NCI-H1694 (cell line): Measurements from ENCODE around the gene TCAP.

Experiments used
- DNase-seq: peaks from one replicate; lab custom pipeline; 2025; lab: John Stamatoyannopoulos, UW

The TCAP gene, protein sequence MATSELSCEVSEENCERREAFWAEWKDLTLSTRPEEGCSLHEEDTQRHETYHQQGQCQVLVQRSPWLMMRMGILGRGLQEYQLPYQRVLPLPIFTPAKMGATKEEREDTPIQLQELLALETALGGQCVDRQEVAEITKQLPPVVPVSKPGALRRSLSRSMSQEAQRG

DNA sequence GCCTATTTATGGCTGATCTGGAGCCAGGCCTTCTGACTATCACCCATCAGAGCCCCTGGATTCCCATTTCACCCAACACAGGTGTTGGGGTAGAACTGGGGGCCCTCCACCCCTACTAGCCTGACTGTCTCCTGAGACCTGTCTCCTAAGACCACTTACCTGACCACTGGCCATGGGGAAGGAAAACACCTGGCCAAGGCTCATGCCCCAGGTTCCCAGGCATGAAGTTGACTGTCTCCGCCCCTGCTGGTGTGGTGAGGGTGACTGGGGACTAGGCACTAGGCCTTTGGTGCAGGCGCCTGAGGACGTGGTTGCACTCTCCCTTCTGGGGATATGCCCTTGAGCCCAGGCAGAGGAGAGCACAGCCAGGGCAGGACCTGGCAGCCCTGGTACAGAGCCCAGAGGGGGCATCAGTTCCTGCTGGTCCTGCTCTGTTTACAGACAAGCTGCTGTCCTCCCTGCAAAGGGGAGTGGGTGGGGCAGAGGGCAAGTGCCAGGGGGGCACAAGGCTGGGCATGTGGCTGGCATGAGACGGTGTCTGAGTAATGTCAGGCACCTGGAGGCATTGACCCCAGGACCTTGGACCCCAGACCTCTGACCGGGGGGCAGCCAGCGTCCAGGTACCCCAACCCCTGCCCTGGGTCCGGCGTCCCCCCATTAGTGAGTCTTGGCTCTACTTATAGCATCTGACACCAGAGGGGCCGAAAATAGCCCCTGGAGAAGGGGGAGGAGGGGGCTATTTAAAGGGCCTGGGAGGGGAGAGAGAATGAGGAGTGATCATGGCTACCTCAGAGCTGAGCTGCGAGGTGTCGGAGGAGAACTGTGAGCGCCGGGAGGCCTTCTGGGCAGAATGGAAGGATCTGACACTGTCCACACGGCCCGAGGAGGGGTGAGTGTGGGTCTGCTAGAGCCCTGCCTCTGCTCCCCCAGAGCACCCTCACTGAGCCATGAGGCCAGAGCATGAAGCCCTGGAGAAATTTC lies at the start of gene TCAP:
TCAP (plus strand) TSS at position 769 of the 981 bp plus-strand sequence; CDS start at position 780, 11 bp downstream.
- DNase-seq = no peak

DNA sequence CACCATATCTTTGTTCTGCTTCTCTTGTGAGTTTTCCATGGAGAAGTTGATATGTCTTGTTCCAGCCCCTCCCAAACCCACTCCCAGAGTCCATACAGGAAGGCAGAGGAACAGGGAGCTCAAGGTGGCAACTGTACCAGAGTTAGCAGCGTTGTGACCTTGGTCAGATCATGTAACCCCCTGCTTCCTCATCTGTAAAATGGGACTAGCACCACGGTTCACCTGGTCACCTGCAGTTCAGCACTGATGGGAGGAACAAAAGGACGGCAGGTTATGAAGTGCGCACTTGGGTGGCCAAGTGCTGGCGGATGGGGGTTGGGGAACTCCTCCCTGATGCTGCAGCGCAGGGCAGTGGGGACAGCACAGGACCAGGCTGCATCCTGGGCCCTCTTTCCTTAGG lies 49.7 kb upstream of the TCAP start:
- DNase-seq = no peak

DNA sequence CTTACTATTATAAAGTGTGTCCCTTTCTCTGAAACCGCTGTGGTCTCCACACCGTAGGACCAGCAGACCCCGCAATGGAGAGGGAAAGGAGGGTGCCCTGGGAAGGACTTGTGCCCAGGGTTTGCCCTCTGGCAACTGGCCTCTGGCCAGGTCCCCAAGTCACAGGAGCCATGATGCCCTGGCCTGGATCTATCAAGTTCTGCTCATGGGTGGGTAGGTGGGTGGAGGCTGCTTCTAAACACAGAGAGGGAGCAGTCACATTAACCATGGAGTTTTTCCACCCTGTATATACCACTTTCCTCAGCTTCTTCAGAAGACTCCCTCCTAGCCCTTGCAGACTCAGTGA lies 48.1 kb upstream of the TCAP start:
- no peak for DNase-seq

DNA sequence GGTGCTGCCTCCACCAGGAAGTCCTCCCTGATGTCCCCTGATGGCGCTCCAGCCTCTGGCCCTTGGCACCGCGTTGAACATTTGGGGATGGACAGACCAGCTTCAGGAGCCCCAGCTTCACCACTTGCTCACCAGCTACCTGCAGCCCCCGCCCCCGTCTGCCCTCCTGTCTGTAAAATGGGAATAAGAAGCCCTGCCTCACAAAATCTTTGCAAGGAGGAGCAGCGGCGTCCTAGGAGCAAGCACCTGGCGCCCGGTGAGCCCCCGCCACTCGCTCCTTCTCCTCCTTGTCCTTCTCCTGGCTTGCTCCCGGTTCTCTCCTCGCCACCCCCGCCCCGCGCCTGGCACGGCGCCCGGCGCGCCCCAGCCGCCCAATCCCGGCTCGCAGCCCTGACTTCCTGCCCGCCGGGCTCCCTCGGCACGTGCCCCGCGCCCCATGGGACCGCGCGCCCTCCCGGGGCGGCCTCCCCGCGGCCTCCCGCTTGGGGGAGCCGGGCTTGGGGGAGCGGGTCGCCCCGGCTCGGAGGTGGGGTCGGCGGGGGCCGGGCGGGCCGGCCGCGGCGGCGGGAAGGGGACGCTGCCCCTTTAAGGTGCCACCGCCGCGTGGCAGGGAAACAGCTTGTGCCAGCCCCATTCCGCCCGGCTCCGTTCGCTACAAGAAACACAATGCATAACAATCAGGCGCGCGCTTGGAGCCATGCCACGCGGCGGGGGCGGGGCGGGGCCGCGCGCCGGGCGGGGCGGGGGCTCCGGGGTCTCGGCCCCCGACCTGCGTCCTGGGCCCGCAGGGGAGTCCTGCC lies 47.5 kb upstream of the TCAP start:
- peak; percentile 47 for DNase-seq

DNA sequence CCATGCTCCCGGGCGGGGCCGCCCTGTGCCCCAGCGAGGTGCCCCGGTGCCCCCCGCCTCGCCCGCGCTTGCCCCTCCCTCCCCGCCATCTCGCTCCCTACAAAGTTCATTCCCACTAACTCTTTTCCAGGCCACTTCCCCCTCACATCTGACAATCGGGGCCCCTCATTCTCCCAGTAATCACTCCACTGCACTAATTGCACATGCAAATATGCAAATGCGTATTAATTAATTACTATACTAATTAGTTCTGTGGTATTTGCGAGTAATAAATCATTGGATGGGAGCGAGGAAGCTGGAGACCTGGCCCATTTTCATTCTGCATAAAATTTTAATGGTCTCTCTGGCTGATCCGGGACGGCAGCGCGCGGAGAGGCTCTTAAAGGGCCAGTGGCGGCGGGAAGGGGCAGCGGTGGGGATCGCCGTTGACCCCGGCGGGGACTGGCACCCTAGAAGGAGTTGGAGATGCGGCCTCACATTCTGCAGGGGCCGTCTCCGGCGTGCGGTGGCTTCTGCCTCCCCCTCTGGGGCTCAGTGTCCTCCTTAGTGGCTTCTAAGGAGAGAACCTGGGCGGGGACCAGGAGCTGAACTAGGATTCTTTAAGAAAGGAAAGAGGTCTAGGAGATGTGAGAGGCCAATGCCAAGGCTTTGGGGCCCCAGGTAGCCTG lies 46.8 kb upstream of the TCAP start:
- peak; percentile 42 for DNase-seq

DNA sequence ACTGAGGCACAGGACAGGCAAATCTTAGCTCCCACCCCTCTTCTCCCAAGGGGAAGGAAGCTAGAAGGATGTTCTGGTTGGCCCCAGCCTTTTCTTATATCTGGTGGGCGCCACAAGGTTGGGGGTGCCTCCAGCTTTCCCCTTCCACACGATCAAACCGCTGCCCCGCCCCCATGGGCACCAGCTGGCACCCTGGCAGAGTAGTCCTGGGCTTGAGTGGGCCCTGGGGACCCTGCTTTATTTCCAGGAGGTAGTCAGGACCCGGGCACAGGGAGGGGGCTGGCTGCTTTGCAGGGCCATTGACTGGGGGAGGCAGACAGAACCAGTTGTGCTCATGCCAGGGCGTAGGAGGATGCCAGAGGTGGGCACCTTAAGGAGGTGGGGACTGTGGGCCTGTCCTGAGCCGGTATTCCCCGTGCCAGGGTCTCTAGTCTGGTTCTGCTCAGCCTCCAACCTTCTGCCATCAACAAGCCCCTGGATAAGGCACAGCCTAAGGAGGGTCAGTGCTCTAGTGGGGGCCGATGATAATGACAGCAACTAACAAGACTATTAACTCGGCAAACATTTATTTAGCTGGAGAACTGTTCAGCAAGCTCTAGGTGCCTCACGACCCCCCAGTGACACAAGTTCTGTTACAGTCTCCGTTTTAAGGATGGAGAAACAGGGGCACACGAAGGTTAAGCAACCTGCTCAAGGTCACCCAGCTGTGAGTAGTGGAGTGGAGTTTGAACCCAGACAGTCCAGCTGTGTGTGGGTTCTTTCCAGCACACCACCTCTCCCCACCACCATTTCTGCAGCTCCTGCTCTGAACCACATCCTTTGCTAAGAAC lies 46.0 kb upstream of the TCAP start:
- DNase-seq = peak; percentile 61

DNA sequence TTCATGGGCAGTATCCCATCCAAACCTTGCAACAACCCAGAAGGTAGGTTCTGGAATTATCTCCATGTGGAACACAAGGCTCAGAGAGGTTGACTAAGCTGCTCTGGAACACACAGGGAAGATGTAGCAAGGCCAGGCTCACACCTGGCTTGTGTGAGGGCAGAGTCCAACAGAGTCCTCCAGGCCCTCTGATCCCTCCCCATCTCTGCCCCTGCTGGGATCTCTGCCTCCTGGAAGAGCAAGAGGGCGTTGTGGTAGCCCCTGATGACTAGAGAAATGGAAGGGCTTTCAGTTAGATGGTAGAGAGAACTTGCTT lies 45.4 kb upstream of the TCAP start:
- DNase-seq = no peak

DNA sequence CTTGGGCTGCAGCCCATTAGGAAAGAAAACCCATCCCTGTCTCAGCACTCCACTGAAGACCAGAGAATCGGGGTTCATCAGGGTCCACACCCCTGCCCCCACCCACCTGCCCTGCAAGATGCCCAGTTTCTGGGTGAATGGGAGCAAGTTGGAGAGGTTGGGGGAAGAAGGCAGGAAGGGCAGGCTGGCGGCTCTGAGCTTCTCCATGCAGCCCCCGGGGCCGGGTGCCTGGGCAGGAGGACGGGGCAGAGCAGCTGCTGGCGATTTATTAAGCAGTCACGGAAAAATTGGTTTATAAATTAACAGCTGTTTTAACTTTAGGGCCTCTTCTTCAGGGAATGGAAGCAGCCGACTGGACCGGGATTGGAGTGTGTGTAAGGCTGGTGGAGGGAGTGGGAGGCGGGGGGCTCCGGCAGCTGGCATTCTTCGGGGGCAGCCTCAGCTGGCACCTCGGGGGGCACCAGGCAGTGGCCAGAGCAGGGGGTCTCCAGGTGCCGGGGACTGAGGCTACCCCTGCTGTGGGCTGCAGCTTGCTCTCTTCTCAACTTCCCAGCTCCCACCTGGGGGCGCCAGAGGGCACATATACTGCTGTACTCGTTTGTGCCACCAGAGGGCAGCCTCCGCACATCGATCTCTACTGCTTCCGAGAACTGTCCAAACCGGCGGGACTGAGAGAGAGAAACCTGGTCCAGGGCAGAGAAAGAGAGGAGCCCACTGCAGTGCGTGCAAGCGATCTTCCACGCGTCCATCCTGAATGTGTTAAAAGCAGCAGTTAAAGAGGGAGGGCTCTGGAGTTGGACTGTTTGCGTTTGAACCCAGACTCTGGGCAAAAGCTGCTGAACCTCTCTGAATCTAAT lies 43.4 kb upstream of the TCAP start:
- peak; percentile 83 for DNase-seq

DNA sequence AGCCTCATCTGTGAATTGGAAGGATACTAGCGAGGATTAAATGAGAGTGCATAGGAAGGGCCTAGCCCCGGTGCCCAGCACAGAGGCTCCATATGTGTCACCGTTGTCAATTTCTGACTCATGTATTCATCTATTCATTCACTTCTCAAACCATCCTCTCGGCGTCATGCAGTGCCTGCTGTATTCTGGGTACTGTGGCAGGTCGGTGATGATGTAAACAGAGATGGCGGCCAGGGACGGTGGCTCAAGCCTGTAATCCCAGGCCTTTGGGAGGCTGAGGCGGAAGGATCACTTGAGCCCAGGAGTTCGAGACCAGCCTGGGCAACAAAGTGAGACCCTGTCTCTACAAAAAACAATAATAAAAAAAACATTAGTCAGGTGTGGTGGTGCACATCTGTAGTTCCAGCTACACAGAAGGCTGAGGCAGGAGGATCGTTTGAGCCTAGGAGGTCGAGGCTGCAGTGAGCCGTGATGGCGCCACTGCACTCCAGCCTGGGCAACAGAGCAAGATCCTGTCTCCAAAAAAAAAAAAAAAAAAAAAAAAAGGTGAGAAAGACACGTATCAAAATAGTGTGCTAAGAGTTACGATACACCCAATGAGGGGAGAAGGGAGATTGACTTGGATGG lies 42.7 kb upstream of the TCAP start:
- no peak for DNase-seq

DNA sequence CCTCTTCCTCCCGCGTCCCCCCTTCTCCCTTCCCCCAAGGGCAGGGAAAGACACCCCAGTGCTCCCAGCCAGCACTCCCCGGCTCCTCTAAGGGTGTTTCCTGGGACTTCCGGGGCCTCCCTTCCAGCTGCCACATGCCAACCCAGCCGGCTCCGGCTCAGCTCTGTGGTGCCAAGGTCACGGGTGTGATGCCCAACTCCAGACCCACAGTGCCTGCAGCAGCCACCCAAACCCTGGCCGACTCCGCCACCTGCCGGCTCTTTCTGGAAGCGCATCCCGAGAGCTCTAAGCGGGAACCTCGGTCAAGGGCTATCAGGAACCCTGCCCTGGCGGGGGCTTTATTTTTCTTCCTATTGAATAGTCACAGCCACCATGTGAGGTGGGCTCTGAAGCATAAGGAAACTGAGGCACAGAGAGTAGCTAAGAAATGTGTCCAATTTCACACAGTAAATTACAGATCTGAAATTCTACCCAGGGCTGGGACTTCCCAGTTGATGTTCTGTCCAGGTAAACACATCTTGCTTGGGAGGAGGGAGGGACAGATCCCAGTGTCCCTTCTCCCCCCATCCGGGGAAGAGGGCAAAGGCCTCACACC lies 41.7 kb upstream of the TCAP start:
- peak; percentile 67 for DNase-seq

DNA sequence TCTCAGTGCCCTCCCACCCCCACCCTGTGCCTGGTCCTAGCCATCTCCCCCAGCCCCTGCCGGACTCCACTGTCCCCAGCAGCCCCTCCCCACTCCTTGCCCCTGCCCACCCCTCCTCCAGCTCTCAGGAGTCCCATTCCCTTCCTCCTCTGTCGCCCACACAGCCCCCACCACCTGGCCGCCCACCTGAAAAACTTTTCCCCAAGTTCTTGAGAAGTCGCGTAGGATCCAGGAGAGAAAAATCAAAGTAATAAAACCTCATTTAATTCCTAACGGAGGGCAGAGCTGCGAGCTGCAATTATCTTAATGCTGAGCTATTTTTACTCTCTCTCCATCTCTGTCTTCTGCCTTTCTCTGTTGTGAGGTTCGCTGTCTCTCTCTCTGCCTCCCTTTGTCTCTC lies 40.8 kb upstream of the TCAP start:
- DNase-seq = no peak

DNA sequence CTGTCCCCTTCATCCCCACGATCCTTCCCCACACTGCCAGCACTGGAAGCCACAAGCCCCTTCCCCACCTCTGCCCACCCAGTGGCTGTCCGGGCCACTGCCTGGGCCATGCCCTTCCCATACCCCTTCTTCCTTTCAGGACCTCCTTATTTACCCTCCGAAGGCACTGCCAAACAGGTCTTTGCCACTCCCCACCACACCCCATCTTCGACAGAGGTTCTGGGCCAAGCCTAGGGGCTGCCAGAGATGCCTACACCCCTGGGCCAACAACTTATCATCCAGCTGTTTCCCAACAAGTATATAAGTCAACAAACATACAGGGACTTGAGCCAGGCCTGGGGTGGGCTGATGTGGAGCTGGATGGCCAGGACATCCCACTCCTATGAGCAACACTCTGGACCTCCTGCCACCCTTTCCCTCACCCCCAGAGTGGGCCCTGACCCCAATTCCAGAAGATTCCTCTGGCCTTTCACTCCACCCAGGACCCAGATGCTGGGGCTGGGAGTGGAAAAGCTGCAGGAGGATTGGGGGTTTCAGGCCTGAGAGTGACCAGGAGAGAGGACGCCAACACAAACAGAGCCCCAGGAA lies 39.9 kb upstream of the TCAP start:
- DNase-seq = no peak

DNA sequence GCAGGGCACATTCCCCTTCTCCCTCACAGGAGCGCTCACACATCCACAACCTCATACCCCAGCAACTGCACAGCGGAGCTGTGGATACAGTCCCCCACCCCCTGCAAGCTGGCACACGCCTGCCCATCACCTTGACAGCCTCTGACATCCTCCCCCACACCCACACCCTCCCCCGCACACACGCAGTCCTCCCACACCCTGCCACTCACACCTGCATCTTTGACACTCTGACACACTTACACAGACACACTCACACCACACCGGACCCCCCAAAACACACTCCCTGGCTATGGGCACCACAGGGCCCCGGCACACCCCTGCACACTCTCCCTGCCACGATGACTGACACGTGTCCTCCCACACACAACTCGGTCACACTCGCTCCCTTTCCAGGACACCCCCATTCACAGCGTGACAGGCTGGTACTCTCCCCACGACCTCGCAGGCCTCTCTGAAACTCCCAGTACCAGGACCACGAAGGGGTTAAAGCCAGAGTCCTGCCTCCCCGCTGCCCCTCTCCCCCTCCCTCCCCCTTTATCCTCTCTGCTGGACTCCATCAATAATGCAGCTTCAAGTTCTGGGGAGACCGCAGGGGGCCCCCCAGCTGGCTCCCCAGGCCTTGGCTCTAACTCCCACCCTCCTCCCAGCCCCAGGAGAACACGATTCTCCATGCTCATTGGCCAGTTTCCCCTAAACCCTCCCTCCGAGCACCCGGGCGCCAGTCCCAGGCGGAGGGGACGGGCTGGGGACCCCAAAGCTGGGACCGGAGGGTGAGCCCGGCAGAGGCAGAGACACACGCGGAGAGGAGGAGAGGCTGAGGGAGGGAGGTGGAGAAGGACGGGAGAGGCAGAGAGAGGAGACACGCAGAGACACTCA lies 38.7 kb upstream of the TCAP start, which contains the start of gene PPP1R1B:
PPP1R1B (plus strand) TSS at position 782 of the 876 bp plus-strand sequence. CDS start 441 bp downstream, outside the sequence.
- no peak for DNase-seq

DNA sequence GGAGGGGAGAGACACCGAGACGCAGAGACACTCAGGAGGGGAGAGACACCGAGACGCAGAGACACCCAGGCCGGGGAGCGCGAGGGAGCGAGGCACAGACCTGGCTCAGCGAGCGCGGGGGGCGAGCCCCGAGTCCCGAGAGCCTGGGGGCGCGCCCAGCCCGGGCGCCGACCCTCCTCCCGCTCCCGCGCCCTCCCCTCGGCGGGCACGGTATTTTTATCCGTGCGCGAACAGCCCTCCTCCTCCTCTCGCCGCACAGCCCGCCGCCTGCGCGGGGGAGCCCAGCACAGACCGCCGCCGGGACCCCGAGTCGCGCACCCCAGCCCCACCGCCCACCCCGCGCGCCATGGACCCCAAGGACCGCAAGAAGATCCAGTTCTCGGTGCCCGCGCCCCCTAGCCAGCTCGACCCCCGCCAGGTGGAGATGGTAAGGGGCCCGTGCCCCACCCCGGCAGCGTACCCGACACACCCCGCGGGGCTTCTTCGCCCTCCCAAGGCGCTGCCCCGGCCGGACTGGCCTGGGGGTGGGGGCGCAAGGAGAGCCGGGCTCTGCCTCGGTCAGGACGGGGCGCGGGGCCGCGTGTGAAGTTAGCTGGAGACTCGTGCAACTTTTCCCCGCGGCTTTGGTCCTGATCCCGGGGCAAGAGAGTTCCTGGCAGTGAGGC lies 38.0 kb upstream of the TCAP start:
- DNase-seq = no peak

DNA sequence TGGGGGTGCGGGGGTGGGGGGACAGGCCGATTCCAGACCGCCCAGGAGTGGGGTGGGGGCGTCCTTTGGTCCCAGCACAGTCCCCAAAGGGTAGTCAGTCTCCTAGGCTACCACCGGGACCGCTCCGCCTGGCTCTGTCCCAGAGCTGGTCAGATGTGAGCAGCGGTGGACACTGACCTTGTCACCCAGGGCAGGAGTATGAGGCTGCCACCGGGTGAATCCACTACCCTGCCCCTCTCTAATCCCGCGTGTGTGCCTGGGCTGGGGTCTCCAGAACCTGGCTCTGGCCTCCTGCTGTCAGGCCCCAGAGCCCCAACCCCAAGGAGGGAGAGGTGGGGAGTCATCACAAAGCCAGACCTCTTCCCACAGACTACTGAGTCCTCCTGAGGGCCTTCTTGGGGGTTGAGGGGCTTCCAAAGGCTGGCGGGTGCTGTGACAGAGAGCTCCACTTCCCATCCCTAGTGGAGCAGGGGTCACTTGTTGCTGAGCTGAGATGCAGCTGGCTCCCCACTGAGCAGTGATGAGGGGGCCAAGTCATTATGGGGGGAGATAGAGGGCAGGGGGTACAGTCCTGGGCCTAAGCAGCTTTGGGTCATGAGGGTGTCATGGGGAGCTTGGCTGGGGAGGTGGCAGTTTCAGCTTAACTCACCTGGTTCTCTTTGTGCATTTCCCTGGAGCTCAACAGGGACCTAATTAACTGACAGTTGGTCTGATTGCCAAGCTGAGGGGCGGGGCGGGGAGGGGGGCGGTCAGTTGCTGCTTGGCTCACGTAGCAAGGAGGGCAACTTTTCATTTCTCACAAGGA lies 37.2 kb upstream of the TCAP start:
- no peak for DNase-seq

DNA sequence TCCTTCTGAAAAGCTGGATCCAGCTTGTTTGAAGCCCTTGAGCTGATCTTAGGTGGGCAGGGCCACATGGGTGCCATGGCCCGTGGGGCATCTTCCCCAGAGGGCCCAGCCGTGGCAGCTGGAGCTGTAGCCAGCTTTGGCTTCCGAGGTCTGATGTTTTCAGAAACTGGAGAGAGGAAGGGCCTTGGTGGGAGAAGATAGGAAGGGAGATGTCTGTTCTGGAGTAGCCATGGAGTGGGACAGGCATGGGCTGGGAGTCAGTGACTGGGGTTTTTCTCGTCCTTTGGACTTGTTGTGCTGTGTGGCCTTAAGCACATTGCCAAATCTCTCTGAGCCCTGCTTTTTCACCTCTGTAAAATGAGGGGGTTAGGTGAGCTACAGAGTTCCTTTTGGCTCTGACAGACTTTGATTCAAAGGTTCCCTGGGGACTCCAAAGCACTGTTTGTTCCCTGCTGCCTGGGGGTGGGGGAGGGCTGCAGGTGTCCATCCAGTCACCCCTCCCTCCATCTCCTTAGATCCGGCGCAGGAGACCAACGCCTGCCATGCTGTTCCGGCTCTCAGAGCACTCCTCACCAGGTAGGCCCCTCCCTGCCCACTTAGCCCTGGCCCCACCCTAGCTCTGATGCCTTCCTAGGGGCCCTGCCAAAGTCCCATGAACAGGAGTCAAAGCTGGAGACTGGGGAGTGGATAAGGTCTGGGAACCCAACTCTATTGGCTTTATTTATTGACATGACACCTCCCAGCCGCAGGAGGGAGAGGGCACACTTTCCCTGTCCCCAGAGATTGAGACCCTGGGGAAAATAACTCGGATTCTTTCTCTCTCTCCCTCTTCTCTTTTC lies 36.3 kb upstream of the TCAP start:
- no peak for DNase-seq
